HCT116 (cell line): ENCODE results near the gene ZBTB20.

Experiments used
- EGR1 ChIP-seq: IDR thresholded peaks from 2 replicates; pipeline ENCODE4 v1.6.1; 2012; ENCODE audit warnings: low read depth
- EZH2 ChIP-seq: fragments of 200-600 bp; sonication (generic); IDR thresholded peaks from 2 replicates; pipeline ENCODE4 v1.6.1; 2017; ENCODE audit warnings: antibody characterized with exemption, mixed run types
- JUND ChIP-seq: IDR thresholded peaks from 2 replicates; pipeline ENCODE4 v1.6.1; 2012
- POLR2A ChIP-seq: IDR thresholded peaks from 2 replicates; pipeline ENCODE4 v1.7.0; 2011; ENCODE audit warnings: borderline replicate concordance; ENCODE audit not compliant: insufficient read depth, insufficient read length; ENCODE audit errors: extremely low read depth
- POLR2AphosphoS5 ChIP-seq: IDR thresholded peaks from 2 replicates; pipeline ENCODE4 v1.6.1; 2011; ENCODE audit warnings: mild to moderate bottlenecking, low read depth, low read length, moderate library complexity
- RAD21 ChIP-seq: IDR thresholded peaks from 2 replicates; pipeline ENCODE4 v1.6.1; 2012; ENCODE audit warnings: low read depth, mild to moderate bottlenecking
- SIN3A ChIP-seq: IDR thresholded peaks from 2 replicates; pipeline ENCODE4 v1.6.1; 2012; ENCODE audit warnings: low read depth
- YY1 ChIP-seq: IDR thresholded peaks from 2 replicates; pipeline ENCODE4 v1.6.1; 2011; ENCODE audit warnings: low read length, low read depth, moderate library complexity, mild to moderate bottlenecking; ENCODE audit not compliant: insufficient replicate concordance; ENCODE audit errors: extremely low read depth
- ZFX ChIP-seq: fragments of 450-650 bp; IDR thresholded peaks from 2 replicates; pipeline ENCODE4 v1.6.1; 2017
- TF ChIP-seq, protein P1 (sequence below), 3 experiments: fragments of 200-600 bp in 1 of 3; sonication (generic) in 1 of 3; IDR thresholded peaks in 2 of 3; conservative IDR thresholded peaks in 1 of 3; 2 replicates each; pipeline ENCODE4 v1.5.1; 2012 to 2017; ENCODE audit warnings: low read depth in 2 of 3, low read length in 2 of 3, antibody characterized with exemption in 1 of 3, borderline replicate concordance in 1 of 3, control low read depth in 1 of 3, mild to moderate bottlenecking in 1 of 3, mixed read lengths in 1 of 3, mixed run types in 1 of 3, moderate library complexity in 1 of 3; ENCODE audit not compliant: insufficient read depth in 1 of 3
- TF ChIP-seq, protein P2 (sequence below): IDR thresholded peaks from 2 replicates; pipeline ENCODE4 v1.6.1; 2012
- TF ChIP-seq, protein P3 (sequence below): IDR thresholded peaks from 2 replicates; pipeline ENCODE4 v1.6.1; 2011; ENCODE audit warnings: mild to moderate bottlenecking, low read length, moderate library complexity; ENCODE audit not compliant: insufficient replicate concordance; ENCODE audit errors: extremely low read depth

DNA sequence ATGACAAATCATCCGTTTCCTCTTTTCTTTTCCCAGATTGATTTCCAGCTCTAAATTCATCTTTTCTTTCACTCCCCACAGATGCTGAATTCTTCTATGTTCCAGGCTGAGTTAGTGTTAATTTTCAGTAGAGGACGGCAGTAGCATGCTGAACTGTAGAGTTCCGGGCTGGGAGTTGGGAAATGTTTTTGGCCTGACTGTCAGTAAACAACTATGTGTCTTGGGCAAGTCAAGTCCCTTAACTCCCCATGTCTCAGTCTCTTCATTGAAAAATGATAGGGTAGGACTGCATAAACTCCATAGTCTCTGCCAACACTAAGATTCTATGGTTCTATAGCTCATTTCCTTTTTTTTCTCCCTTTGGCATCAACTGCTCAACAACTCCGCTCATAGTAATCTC lies 519.3 kb downstream of the ZBTB20 start:
- TF ChIP-seq POLR2A (no peak), POLR2AphosphoS5 (no peak), RAD21 (no peak), EGR1 (no peak), SIN3A (no peak), EZH2 (no peak), ZFX (no peak), YY1 (no peak), JUND (no peak)
- TF ChIP-seq, protein P1, sequence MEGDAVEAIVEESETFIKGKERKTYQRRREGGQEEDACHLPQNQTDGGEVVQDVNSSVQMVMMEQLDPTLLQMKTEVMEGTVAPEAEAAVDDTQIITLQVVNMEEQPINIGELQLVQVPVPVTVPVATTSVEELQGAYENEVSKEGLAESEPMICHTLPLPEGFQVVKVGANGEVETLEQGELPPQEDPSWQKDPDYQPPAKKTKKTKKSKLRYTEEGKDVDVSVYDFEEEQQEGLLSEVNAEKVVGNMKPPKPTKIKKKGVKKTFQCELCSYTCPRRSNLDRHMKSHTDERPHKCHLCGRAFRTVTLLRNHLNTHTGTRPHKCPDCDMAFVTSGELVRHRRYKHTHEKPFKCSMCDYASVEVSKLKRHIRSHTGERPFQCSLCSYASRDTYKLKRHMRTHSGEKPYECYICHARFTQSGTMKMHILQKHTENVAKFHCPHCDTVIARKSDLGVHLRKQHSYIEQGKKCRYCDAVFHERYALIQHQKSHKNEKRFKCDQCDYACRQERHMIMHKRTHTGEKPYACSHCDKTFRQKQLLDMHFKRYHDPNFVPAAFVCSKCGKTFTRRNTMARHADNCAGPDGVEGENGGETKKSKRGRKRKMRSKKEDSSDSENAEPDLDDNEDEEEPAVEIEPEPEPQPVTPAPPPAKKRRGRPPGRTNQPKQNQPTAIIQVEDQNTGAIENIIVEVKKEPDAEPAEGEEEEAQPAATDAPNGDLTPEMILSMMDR (IDR thresholded peaks at IDR 0.05 in 2 of 3, conservative IDR thresholded peaks at IDR 0.05 in 1 of 3; ENCODE audit: borderline replicate concordance in 1 of 3, insufficient read depth in 1 of 3, low read depth in 2 of 3, low read length in 2 of 3), result no peak
- TF ChIP-seq, protein P2, sequence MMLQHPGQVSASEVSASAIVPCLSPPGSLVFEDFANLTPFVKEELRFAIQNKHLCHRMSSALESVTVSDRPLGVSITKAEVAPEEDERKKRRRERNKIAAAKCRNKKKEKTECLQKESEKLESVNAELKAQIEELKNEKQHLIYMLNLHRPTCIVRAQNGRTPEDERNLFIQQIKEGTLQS, result no peak
- TF ChIP-seq, protein P3, sequence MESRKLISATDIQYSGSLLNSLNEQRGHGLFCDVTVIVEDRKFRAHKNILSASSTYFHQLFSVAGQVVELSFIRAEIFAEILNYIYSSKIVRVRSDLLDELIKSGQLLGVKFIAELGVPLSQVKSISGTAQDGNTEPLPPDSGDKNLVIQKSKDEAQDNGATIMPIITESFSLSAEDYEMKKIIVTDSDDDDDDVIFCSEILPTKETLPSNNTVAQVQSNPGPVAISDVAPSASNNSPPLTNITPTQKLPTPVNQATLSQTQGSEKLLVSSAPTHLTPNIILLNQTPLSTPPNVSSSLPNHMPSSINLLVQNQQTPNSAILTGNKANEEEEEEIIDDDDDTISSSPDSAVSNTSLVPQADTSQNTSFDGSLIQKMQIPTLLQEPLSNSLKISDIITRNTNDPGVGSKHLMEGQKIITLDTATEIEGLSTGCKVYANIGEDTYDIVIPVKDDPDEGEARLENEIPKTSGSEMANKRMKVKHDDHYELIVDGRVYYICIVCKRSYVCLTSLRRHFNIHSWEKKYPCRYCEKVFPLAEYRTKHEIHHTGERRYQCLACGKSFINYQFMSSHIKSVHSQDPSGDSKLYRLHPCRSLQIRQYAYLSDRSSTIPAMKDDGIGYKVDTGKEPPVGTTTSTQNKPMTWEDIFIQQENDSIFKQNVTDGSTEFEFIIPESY, result no peak
